Measurements from ENCODE around the gene AGT. TPM values are rescaled to one million over a fixed set of nuclear protein-coding genes. Genes with fewer than 3 reads are reported as not detected.
"Not testable (repeated sequence)": the region's sequence is repeated elsewhere in the genome, so short reads cannot be mapped to it uniquely, and the experiment has no call there.

The AGT gene
- total RNA-seq, 1 experiment from 2014 or later = not detected

DNA sequence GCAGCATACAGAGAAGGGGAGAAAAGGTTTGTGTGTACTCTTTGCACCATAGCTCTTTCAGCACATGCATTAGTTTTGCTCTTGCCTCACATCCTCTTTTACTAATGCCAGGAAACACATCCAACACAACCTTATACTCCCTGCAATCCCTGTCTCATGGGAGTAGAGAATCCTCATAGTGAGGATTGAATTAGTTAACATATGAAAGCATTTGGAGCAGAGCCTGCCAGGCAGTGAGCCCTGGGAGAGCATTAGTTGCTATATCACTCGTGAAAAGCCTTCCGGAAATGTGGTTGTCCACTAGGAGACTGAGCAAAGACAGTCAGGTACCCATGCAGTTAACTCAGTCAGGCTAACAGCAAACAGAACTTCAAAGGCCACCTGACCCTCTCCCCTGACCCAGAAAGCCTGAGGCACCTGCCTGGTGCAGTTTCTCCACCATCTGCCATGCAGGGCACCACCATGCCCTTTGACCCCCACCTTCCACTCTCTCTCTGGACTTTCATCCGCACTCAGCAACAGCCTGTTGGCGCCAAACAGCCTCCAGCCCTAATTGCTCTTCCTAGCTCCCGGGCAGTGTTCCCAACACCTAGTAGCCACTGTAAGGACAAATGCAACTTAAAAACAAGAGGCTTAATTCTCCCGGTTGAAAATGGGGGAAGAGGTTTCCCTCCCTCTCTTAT, 14.9 kb upstream of the AGT start:
- Histone ChIP-seq H3K27ac (ENCODE audit: low read length) (no peak overlapping the region), H2AFZ (ENCODE audit: low read length) (no peak overlapping the region), H3K79me2 (ENCODE audit: low read length) (no peaks in the 10 kb centered on the region), H3K9me3 (ENCODE audit: low read length) (no peaks in the 10 kb centered on the region), H4K20me1 (ENCODE audit: low read length) (no peaks in the 10 kb centered on the region), H3K4me1 (ENCODE audit: insufficient read depth, low read length) (no peaks in the 10 kb centered on the region), H3F3A (ENCODE audit: low read length, unreplicated experiment) (no peaks in the 10 kb centered on the region), H3K9me2 (replicated peaks; ENCODE audit: low read length) (no peaks in the 10 kb centered on the region), H3K36me3 (ENCODE audit: low read depth, low read length) (no peaks in the 10 kb centered on the region), H3K27me3 (ENCODE audit: low read length) (no peaks in the 10 kb centered on the region), H3K4me2 (ENCODE audit: low read length) (no peak overlapping the region), H3K4me3 (ENCODE audit: low read length) (no peak overlapping the region), H3K9ac (ENCODE audit: low read length) (no peak overlapping the region)
- POLR2A ChIA-PET (ENCODE audit: unreplicated experiment) = interaction anchor here (0.5 kb wide), 1 partner anchor 12 kb away, joined by 4 read pairs; no protein-coding TSS in a partner anchor
- CTCF ChIA-PET = no interaction called here
- BruUV-seq (replicated peaks) = no TSS peak
- DNase-seq (no peak), ATAC-seq (no peak)
- intact Hi-C loops (cut with micrococcal nuclease) = no loop called here
- TF ChIP-seq EZH2 (IDR thresholded peaks at IDR 0.05; ENCODE audit: low read length, unreplicated experiment) (no peak), EZH2phosphoT487 (IDR thresholded peaks at IDR 0.05; ENCODE audit: borderline replicate concordance, low read length) (no peak)
- TF ChIP-seq, protein P1, sequence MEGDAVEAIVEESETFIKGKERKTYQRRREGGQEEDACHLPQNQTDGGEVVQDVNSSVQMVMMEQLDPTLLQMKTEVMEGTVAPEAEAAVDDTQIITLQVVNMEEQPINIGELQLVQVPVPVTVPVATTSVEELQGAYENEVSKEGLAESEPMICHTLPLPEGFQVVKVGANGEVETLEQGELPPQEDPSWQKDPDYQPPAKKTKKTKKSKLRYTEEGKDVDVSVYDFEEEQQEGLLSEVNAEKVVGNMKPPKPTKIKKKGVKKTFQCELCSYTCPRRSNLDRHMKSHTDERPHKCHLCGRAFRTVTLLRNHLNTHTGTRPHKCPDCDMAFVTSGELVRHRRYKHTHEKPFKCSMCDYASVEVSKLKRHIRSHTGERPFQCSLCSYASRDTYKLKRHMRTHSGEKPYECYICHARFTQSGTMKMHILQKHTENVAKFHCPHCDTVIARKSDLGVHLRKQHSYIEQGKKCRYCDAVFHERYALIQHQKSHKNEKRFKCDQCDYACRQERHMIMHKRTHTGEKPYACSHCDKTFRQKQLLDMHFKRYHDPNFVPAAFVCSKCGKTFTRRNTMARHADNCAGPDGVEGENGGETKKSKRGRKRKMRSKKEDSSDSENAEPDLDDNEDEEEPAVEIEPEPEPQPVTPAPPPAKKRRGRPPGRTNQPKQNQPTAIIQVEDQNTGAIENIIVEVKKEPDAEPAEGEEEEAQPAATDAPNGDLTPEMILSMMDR (conservative IDR thresholded peaks at IDR 0.05; ENCODE audit: low read depth, low read length) = no peak

DNA sequence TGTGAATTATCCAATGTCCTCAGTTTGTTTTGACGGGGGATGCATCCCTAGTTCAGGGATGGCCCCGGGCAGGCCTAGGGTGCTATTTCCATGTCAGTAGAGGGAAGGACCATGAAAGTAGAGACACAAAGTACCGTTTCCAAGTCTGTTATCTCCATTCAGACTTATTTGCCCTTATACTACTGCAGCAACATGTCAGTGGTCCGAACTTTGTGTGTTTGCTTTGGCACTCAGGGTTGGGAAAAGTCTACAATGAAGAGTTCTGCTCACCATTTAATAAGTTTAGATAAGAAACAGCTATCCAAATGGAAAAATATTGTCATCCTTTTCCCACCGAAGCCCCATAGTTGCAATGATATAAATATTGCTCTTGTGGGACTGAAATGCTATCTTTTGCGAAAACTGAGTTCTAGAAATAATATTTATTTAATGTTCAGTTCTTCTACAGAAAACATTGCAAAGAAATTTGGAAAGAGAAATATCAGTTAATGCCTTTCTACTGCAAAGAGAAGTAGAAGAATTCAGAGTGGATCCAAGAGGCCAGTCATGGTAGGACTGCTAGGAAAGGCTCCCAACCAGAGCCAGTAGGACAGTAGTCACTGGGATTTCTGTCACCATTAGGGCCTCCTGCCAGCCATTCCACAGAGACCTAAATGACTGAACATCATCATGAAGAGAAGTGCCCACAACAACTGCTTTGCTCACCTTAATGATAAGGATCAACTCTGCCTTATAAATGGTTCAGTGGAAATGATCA, 11.5 kb upstream of the AGT start:
- H3K27me3 ChIP-seq (ENCODE audit: low read length) = no peaks in the 10 kb centered on the region
- DNase-seq = no peak
- no peaks in the 10 kb centered on the region for H3K4me1 ChIP-seq (ENCODE audit: insufficient read depth, low read length)
- no peak overlapping the region for H3K4me2 ChIP-seq (ENCODE audit: low read length)
- TF ChIP-seq, protein P1 (conservative IDR thresholded peaks at IDR 0.05; ENCODE audit: low read depth, low read length) = no peak
- no peak for TF ChIP-seq EZH2phosphoT487 (IDR thresholded peaks at IDR 0.05; ENCODE audit: borderline replicate concordance, low read length)
- no peak for TF ChIP-seq EZH2 (IDR thresholded peaks at IDR 0.05; ENCODE audit: low read length, unreplicated experiment)
- ChIA-PET CTCF (no interaction called here), POLR2A (ENCODE audit: unreplicated experiment) (no interaction called here)
- H3K9me3 ChIP-seq (ENCODE audit: low read length) = 0 out of 2 replicates have a peak, but pooled peaks cover 3% of the 10 kb centered on the region
- H2AFZ ChIP-seq (ENCODE audit: low read length) = no peak overlapping the region
- no peaks in the 10 kb centered on the region for H4K20me1 ChIP-seq (ENCODE audit: low read length)
- no peak overlapping the region for H3K27ac ChIP-seq (ENCODE audit: low read length)
- no peaks in the 10 kb centered on the region for H3K79me2 ChIP-seq (ENCODE audit: low read length)
- no peaks in the 10 kb centered on the region for H3K9me2 ChIP-seq (replicated peaks; ENCODE audit: low read length)
- H3K9ac ChIP-seq (ENCODE audit: low read length) = no peak overlapping the region
- no peak for ATAC-seq
- intact Hi-C loops (cut with micrococcal nuclease) = no loop called here
- H3F3A ChIP-seq (ENCODE audit: low read length, unreplicated experiment) = no peaks in the 10 kb centered on the region
- BruUV-seq (replicated peaks) = no TSS peak
- no peak overlapping the region for H3K4me3 ChIP-seq (ENCODE audit: low read length)
- H3K36me3 ChIP-seq (ENCODE audit: low read depth, low read length) = no peaks in the 10 kb centered on the region

- POLR2A ChIA-PET (ENCODE audit: unreplicated experiment); H3K4me1 ChIP-seq (ENCODE audit: insufficient read depth, low read length); H3K9me2 ChIP-seq (replicated peaks; ENCODE audit: low read length); ATAC-seq; H4K20me1 ChIP-seq (ENCODE audit: low read length); H2AFZ ChIP-seq (ENCODE audit: low read length); H3K36me3 ChIP-seq (ENCODE audit: low read depth, low read length); H3K27me3 ChIP-seq (ENCODE audit: low read length); H3K4me3 ChIP-seq (ENCODE audit: low read length); H3F3A ChIP-seq (ENCODE audit: low read length, unreplicated experiment); CTCF ChIA-PET; H3K27ac ChIP-seq (ENCODE audit: low read length); DNase-seq; intact Hi-C loops (cut with micrococcal nuclease); H3K9me3 ChIP-seq (ENCODE audit: low read length); H3K9ac ChIP-seq (ENCODE audit: low read length); H3K4me2 ChIP-seq (ENCODE audit: low read length); BruUV-seq (replicated peaks); H3K79me2 ChIP-seq (ENCODE audit: low read length): not testable (repeated sequence)
Measured at GRCh38 chr1:230721849-230722522, 8.1 kb upstream of the AGT start.

Data from PC-3 (cell line).